Astrocyte (in vitro differentiated cells and primary cell): ENCODE measurements around the gene SFPQ. TPM values are rescaled to one million over a fixed set of nuclear protein-coding genes. Genes with fewer than 3 reads are reported as not detected.

Source experiments
- DNase-seq: peaks from one replicate; pipeline ENCODE4 v3.0.0-alpha.2; 2010; ENCODE audit warnings: low read depth
- FAIRE-seq: peaks from 2 replicates; lab custom pipeline; 2011; peaks lifted over from hg19 to GRCh38; lab: Jason Lieb, UNC
- H2AFZ ChIP-seq: 2 replicates; pipeline ENCODE4 v1.6.0; 2012; ENCODE audit warnings: low read depth, low read length, inconsistent platforms
- H3K27ac ChIP-seq: 2 replicates; pipeline ENCODE4 v1.5.1; 2011; ENCODE audit warnings: low read depth, low read length, inconsistent platforms
- H3K27me3 ChIP-seq: 2 replicates; pipeline ENCODE4 v1.6.0; 2011; ENCODE audit warnings: low read length, inconsistent platforms; ENCODE audit not compliant: insufficient read depth
- H3K36me3 ChIP-seq: 2 replicates; pipeline ENCODE4 v1.5.1; 2011; ENCODE audit warnings: low read length, inconsistent platforms; ENCODE audit not compliant: insufficient read depth
- H3K4me1 ChIP-seq: 2 replicates; pipeline ENCODE4 v1.5.1; 2011; ENCODE audit warnings: low read length, inconsistent platforms; ENCODE audit not compliant: insufficient read depth
- H3K4me2 ChIP-seq: 2 replicates; pipeline ENCODE4 v1.6.0; 2012; ENCODE audit warnings: low read length, inconsistent platforms
- H3K4me3 ChIP-seq: 2 replicates; pipeline ENCODE4 v1.5.1; 2011; ENCODE audit warnings: low read depth, mild to moderate bottlenecking, low read length, inconsistent platforms; ENCODE audit not compliant: insufficient read depth
- H3K79me2 ChIP-seq: 2 replicates; pipeline ENCODE4 v1.6.0; 2012; ENCODE audit warnings: mild to moderate bottlenecking, low read length, inconsistent platforms; ENCODE audit not compliant: insufficient read depth
- H3K9ac ChIP-seq: 2 replicates; pipeline ENCODE4 v1.6.0; 2012; ENCODE audit warnings: mild to moderate bottlenecking, low read length, inconsistent platforms
- H3K9me3 ChIP-seq: 2 replicates; pipeline ENCODE4 v1.5.1; 2012; ENCODE audit warnings: low read depth, mild to moderate bottlenecking, low read length, inconsistent platforms; ENCODE audit not compliant: insufficient read depth
- H4K20me1 ChIP-seq: 2 replicates; pipeline ENCODE4 v1.6.0; 2012; ENCODE audit warnings: low read length, inconsistent platforms; ENCODE audit not compliant: insufficient read depth
- H3K27ac Mint-ChIP-seq: one replicate; pipeline ENCODE4 v1.8.0; 2021; ENCODE audit warnings: mild to moderate bottlenecking, mixed read lengths; ENCODE audit not compliant: unreplicated experiment
- H3K27me3 Mint-ChIP-seq: one replicate; pipeline ENCODE4 v1.8.0; 2021; ENCODE audit warnings: low read depth, mixed read lengths; ENCODE audit not compliant: unreplicated experiment
- H3K36me3 Mint-ChIP-seq: one replicate; pipeline ENCODE4 v1.8.0; 2021; ENCODE audit warnings: low read depth, mixed read lengths; ENCODE audit not compliant: unreplicated experiment
- H3K4me1 Mint-ChIP-seq: one replicate; pipeline ENCODE4 v1.8.0; 2021; ENCODE audit warnings: low read depth, mixed read lengths; ENCODE audit not compliant: unreplicated experiment
- H3K4me3 Mint-ChIP-seq: one replicate; pipeline ENCODE4 v1.8.0; 2021; ENCODE audit warnings: mild to moderate bottlenecking, moderate library complexity, mixed read lengths; ENCODE audit not compliant: unreplicated experiment
- H3K9me3 Mint-ChIP-seq: one replicate; pipeline ENCODE4 v1.8.0; 2021; ENCODE audit warnings: mild to moderate bottlenecking, mixed read lengths; ENCODE audit not compliant: unreplicated experiment
- CTCF ChIP-seq: IDR thresholded peaks from 2 replicates; pipeline ENCODE4 v1.5.1; 2011; ENCODE audit warnings: low read depth, mild to moderate bottlenecking, inconsistent platforms, low read length, moderate library complexity; ENCODE audit not compliant: insufficient read depth
- EZH2 ChIP-seq: IDR thresholded peaks from 2 replicates; pipeline ENCODE4 v1.6.1; 2012; ENCODE audit warnings: mild to moderate bottlenecking, low read length, inconsistent platforms; ENCODE audit not compliant: insufficient read depth
- total RNA-seq: library from RNA; stranded (reverse); gene quantifications from 2 replicates; pipeline ENCODE4 v1.2.1, GENCODE V29; 2021

Gene SFPQ
- total RNA-seq, 1 donor from 2014 or later: 209 TPM

DNA sequence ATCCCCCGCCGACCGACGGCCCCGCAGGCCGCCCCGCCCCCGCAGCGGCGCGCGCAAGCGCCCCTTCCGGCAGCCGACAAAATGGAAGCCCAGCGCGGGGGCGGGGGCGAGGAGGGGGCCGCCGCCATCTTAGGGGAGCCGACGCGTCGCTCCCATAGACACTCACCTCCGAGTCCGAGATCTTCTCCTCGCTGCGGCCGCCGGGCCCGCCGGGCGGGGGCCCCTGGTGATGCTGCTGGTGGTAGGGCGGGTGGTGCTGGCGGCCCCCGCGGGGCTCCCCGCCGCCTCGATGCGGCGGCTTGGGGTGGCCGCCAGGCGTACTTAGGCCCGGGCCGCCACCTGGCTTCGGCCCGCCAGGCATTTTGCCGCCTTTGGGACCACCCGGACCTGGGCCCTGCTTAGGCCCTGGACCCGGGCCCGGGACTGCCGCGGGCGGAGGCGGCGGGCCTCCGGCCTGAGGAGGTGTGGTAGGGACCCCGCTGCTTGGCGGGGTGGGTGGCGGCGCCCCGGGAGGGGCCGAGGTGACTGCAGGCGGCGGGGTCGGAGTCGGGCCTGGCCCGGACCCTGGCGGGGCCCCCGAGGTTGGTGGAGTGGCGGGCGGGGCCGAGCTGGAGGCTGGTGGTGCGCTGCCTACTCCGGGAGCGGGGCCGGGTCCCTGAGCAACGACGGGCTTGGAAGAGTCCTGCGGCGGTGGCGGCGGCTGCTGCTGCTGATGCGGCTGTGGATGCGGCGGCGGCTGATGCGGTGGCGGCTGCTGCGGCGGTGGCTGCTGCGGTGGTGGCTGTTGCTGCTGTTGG is 691 bp downstream of the SFPQ start:
- peak overlapping the region; percentile 95 for H3K4me3 Mint-ChIP-seq
- FAIRE-seq: no peak
- Histone ChIP-seq H3K27me3 (no peaks in the 10 kb centered on the region), H3K4me1 (peaks cover 18% of the 10 kb centered on the region), H3K9ac (peak overlapping the region; percentile 98), H4K20me1 (peaks cover 47% of the 10 kb centered on the region), H3K9me3 (no peaks in the 10 kb centered on the region), H3K4me2 (peak overlapping the region; percentile 95), H3K4me3 (peak overlapping the region; percentile 92), H3K27ac (peak overlapping the region; percentile 92), H3K36me3 (peaks cover 42% of the 10 kb centered on the region), H2AFZ (no peak overlapping the region), H3K79me2 (peaks cover 57% of the 10 kb centered on the region)
- H3K27ac Mint-ChIP-seq: peak overlapping the region; percentile 95
- peak; percentile 42 for DNase-seq
- peaks cover 25% of the 10 kb centered on the region for H3K36me3 Mint-ChIP-seq
- peaks cover 27% of the 10 kb centered on the region for H3K4me1 Mint-ChIP-seq
- TF ChIP-seq EZH2 (no peak), CTCF (no peak)
- no peaks in the 10 kb centered on the region for H3K27me3 Mint-ChIP-seq
- no peaks in the 10 kb centered on the region for H3K9me3 Mint-ChIP-seq

- Mint-ChIP-seq H3K27me3 (no peaks in the 10 kb centered on the region), H3K27ac (peak overlapping the region; percentile 64), H3K4me3 (peak overlapping the region; percentile 95), H3K4me1 (peaks cover 32% of the 10 kb centered on the region), H3K36me3 (peaks cover 28% of the 10 kb centered on the region), H3K9me3 (no peaks in the 10 kb centered on the region)
- peak overlapping the region; percentile 92 for H3K4me3 ChIP-seq
- H3K9me3 ChIP-seq: no peaks in the 10 kb centered on the region
- H3K27ac ChIP-seq: peak overlapping the region; percentile 92
- no peak overlapping the region for H2AFZ ChIP-seq
- peak overlapping the region; percentile 95 for H3K4me2 ChIP-seq
- no peaks in the 10 kb centered on the region for H3K27me3 ChIP-seq
- peaks cover 54% of the 10 kb centered on the region for H4K20me1 ChIP-seq
- H3K79me2 ChIP-seq: peaks cover 64% of the 10 kb centered on the region
- TF ChIP-seq EZH2 (no peak), CTCF (no peak)
- FAIRE-seq (no peak), DNase-seq (no peak)
- peaks cover 18% of the 10 kb centered on the region for H3K4me1 ChIP-seq
- peaks cover 49% of the 10 kb centered on the region for H3K36me3 ChIP-seq
- peak overlapping the region; percentile 98 for H3K9ac ChIP-seq
Observed at GRCh38 chr1:35191429-35192055, 1.4 kb downstream of the SFPQ start.
